Measurements from ENCODE around the gene TSPAN2. TPM values are rescaled to one million over a fixed set of nuclear protein-coding genes. Genes with fewer than 3 reads are reported as not detected.

The TSPAN2 gene
- total and polyA plus RNA-seq, 2 of the 4 experiments (the other 2 are of a cell fraction), result 0.18 to 0.60 TPM

DNA sequence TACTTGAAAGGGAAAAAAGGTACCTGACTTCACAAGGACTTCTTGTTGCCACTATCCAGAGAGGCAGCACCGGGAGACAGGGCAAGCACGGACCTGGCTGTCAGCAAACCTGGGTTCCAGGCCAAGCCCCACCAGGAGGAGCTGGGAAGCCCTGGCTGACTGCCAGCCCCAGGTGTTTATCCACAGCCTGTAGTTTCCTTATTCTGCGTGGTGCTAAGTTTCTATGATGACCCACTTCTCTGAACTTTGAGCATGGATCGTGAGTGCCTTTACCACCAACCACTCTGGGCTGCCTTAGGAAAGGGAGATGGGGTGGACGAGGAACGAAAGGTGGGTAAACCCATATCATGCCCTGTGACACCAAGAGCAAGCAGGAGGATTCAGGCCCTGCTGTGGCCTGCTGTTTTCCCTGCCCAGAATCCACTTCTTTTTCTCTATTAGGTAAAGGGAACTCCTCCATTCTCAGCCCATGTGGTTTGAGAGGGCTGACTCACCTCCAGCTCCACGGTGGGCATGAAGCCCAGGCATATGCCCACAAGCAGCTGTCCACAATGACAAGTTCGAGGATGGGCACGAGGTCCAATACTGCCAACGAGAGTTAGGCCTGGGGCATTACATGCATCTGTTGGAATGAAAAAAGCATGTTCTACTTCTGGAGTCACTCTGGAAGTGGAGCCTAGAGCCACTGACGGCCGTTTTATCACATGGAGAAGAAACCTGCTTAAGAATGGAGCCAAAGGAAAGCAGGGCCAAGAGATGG lies 20.3 kb downstream of the TSPAN2 start:
- POLR2A ChIA-PET (ENCODE audit: unreplicated experiment), result no interaction called here
- H3K9ac ChIP-seq (ENCODE audit: low read depth, low read length), result no peak overlapping the region
- no peak overlapping the region for H2BK120ac ChIP-seq (ENCODE audit: low read depth, low read length)
- H3K4me3 ChIP-seq (ENCODE audit: insufficient read depth, low read depth, low read length), result no peak overlapping the region
- no peak overlapping the region for H3K18ac ChIP-seq (ENCODE audit: low read depth, low read length)
- no peak overlapping the region for H2AK5ac ChIP-seq (ENCODE audit: low read depth, low read length)
- no peak overlapping the region for H3K4ac ChIP-seq (ENCODE audit: low read depth, low read length)
- no peak overlapping the region for H3K56ac ChIP-seq (ENCODE audit: extremely low read depth, insufficient read depth, low read length)
- no peaks in the 10 kb centered on the region for H3K9me3 ChIP-seq (ENCODE audit: control insufficient read depth, insufficient read depth, low read length)
- in situ Hi-C loops (cut with MboI; ENCODE audit: low sequenced_read_pairs), result no loop called here
- no peaks in the 10 kb centered on the region for H3K9me1 ChIP-seq (ENCODE audit: insufficient read depth, low read length)
- CTCF ChIA-PET, result no interaction called here
- no peak overlapping the region for H2BK20ac ChIP-seq (ENCODE audit: low read depth, low read length)
- H4K5ac ChIP-seq (ENCODE audit: low read depth, low read length), result no peak overlapping the region
- intact Hi-C loops (cut with micrococcal nuclease), result no loop called here
- H3K4me1 ChIP-seq (ENCODE audit: control insufficient read depth, insufficient read depth, low read length), result no peaks in the 10 kb centered on the region; the same call in 1 of the 2 replicates
- no peak overlapping the region for H3K4me2 ChIP-seq (ENCODE audit: low read depth, low read length)
- BruUV-seq (replicated peaks), result no TSS peak
- H3K14ac ChIP-seq (replicated peaks; ENCODE audit: low read depth, low read length), result no peak overlapping the region
- H4K91ac ChIP-seq (ENCODE audit: insufficient read depth, low read depth, low read length), result no peak overlapping the region
- H2AFZ ChIP-seq (replicated peaks; ENCODE audit: low read length, poor library complexity), result no peak overlapping the region
- no peaks in the 10 kb centered on the region for H3K36me3 ChIP-seq (ENCODE audit: control insufficient read depth, insufficient read depth, low read length)
- dilution Hi-C loops (cut with HindIII; ENCODE audit: low sequenced_read_pairs, unreplicated experiment), result no loop called here
- no peak overlapping the region for H2BK15ac ChIP-seq (ENCODE audit: low read depth, low read length)
- WGBS, 2 experiments (ENCODE audit: extremely low coverage in 2 of 2, insufficient read length in 1 of 2), result 77% methylated on average over 5 of the region's 12 CpGs; no CpG with 5 or more reads in 1 of the 2 experiments
- H4K20me1 ChIP-seq (ENCODE audit: insufficient read depth, low read length), result no peaks in the 10 kb centered on the region
- no peaks in the 10 kb centered on the region for H3K79me1 ChIP-seq (ENCODE audit: low read depth in 1 of 2, low read length in 2 of 2)
- H3K27me3 ChIP-seq (ENCODE audit: control insufficient read depth, insufficient read depth, low read length), result peaks cover 2% of the 10 kb centered on the region; the same call in 1 of the 2 replicates
- H2BK5ac ChIP-seq (ENCODE audit: low read depth, low read length, poor library complexity, severe bottlenecking), result no peak overlapping the region
- no peak overlapping the region for H4K8ac ChIP-seq (ENCODE audit: low read depth in 2 of 2, low read length in 2 of 2)
- H3K27ac ChIP-seq (ENCODE audit: insufficient read depth, low read length), result no peak overlapping the region
- ATAC-seq (ENCODE audit: low read depth) (peak; percentile 7; the same call in 1 of the 2 replicates), DNase-seq (peak; percentile 17)
- no peak overlapping the region for H3K23ac ChIP-seq (ENCODE audit: low read depth, low read length)
- no peak overlapping the region for H2AK9ac ChIP-seq (replicated peaks; ENCODE audit: low read depth, low read length, poor library complexity)
- TF ChIP-seq CEBPB (IDR thresholded peaks at IDR 0.05; ENCODE audit: low read depth, low read length) (no peak), BHLHE40 (IDR thresholded peaks at IDR 0.05; ENCODE audit: low read depth, low read length) (no peak), MAZ (IDR thresholded peaks at IDR 0.05; ENCODE audit: borderline replicate concordance, low read depth, low read length) (no peak), RCOR1 (IDR thresholded peaks at IDR 0.05; ENCODE audit: insufficient replicate concordance, low read length) (no peak), FOS (IDR thresholded peaks at IDR 0.05; ENCODE audit: low read depth, low read length) (no peak), MXI1 (IDR thresholded peaks at IDR 0.05; ENCODE audit: borderline replicate concordance, low read depth, low read length) (no peak), CHD1 (IDR thresholded peaks at IDR 0.05; ENCODE audit: low read depth, low read length) (no peak), MAFK (IDR thresholded peaks at IDR 0.05; ENCODE audit: low read depth, low read length) (no peak), RFX5 (IDR thresholded peaks at IDR 0.05; ENCODE audit: low read depth, low read length) (no peak), SMC3 (IDR thresholded peaks at IDR 0.05; ENCODE audit: low read depth, low read length) (no peak), RAD21 (IDR thresholded peaks at IDR 0.05; ENCODE audit: low read length) (no peak), POLR2A (IDR thresholded peaks at IDR 0.05; ENCODE audit: low read depth, low read length) (no peak), NFE2L2 (IDR thresholded peaks at IDR 0.05; ENCODE audit: low read depth, low read length) (no peak)
- TF ChIP-seq, protein P1, sequence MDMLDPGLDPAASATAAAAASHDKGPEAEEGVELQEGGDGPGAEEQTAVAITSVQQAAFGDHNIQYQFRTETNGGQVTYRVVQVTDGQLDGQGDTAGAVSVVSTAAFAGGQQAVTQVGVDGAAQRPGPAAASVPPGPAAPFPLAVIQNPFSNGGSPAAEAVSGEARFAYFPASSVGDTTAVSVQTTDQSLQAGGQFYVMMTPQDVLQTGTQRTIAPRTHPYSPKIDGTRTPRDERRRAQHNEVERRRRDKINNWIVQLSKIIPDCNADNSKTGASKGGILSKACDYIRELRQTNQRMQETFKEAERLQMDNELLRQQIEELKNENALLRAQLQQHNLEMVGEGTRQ (IDR thresholded peaks at IDR 0.05; ENCODE audit: low read depth, low read length), result no peak
- TF ChIP-seq, protein P2, sequence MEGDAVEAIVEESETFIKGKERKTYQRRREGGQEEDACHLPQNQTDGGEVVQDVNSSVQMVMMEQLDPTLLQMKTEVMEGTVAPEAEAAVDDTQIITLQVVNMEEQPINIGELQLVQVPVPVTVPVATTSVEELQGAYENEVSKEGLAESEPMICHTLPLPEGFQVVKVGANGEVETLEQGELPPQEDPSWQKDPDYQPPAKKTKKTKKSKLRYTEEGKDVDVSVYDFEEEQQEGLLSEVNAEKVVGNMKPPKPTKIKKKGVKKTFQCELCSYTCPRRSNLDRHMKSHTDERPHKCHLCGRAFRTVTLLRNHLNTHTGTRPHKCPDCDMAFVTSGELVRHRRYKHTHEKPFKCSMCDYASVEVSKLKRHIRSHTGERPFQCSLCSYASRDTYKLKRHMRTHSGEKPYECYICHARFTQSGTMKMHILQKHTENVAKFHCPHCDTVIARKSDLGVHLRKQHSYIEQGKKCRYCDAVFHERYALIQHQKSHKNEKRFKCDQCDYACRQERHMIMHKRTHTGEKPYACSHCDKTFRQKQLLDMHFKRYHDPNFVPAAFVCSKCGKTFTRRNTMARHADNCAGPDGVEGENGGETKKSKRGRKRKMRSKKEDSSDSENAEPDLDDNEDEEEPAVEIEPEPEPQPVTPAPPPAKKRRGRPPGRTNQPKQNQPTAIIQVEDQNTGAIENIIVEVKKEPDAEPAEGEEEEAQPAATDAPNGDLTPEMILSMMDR (conservative IDR thresholded peaks at IDR 0.05; ENCODE audit: low read depth, low read length), result no peak
- TF ChIP-seq, protein P3, sequence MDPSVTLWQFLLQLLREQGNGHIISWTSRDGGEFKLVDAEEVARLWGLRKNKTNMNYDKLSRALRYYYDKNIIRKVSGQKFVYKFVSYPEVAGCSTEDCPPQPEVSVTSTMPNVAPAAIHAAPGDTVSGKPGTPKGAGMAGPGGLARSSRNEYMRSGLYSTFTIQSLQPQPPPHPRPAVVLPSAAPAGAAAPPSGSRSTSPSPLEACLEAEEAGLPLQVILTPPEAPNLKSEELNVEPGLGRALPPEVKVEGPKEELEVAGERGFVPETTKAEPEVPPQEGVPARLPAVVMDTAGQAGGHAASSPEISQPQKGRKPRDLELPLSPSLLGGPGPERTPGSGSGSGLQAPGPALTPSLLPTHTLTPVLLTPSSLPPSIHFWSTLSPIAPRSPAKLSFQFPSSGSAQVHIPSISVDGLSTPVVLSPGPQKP (IDR thresholded peaks at IDR 0.05; ENCODE audit: borderline replicate concordance, low read depth, low read length), result no peak

Measured in IMR-90 (cell line).